Psoas muscle (tissue), 8 donors: ENCODE measurements around the gene VCL. TPM values are rescaled to one million over a fixed set of nuclear protein-coding genes. Genes with fewer than 3 reads are reported as not detected.
"Not testable (repeated sequence)": the region's sequence is repeated elsewhere in the genome, so short reads cannot be mapped to it uniquely, and the experiment has no call there.

Experiments used
- ATAC-seq, 4 donors: fragments of 200-7000 bp; cut with Tn5 transposase; one replicate each; pipeline ENCODE4 v1.9.1; 2020; ENCODE audit warnings: moderate library complexity in 3 of 4, mild to moderate bottlenecking in 2 of 4
- DNase-seq, 2 donors: peaks; one replicate each; pipeline ENCODE4 v3.0.0-alpha.2; 2020
- H3K27ac ChIP-seq: fragments of 200-600 bp; one replicate; pipeline ENCODE4 v1.8.0; 2022
- H3K27me3 ChIP-seq, 3 donors: fragments of 200-600 bp in 1 of 3; one replicate each; pipeline versions ENCODE4 v1.6.1 to v1.8.0; 2013 to 2022; ENCODE audit warnings: low read length in 2 of 3, mild to moderate bottlenecking in 2 of 3, moderate library complexity in 1 of 3; ENCODE audit not compliant: insufficient read depth in 3 of 3
- H3K36me3 ChIP-seq, 2 donors: fragments of 200-600 bp in 1 of 2; one replicate each; pipeline versions ENCODE4 v1.6.1 to v1.8.0; 2013 to 2022; ENCODE audit warnings: low read depth in 1 of 2, mild to moderate bottlenecking in 1 of 2, moderate library complexity in 1 of 2; ENCODE audit not compliant: insufficient read depth in 1 of 2
- H3K4me1 ChIP-seq: fragments of 200-600 bp; one replicate; pipeline ENCODE4 v1.8.0; 2022
- H3K4me3 ChIP-seq: fragments of 200-600 bp; one replicate; pipeline ENCODE4 v1.8.0; 2022; ENCODE audit warnings: mild to moderate bottlenecking
- H3K9me3 ChIP-seq: fragments of 200-600 bp; one replicate; pipeline ENCODE4 v1.8.0; 2022
- WGBS, 3 donors: extraction: QIAGEN DNeasy Blood & Tissue Kit; methylation state at CpG; one replicate each; pipeline versions ENCODE4 v1.1.6 to v1.1.7; 2013; 5-methylcytosine and 5-hydroxymethylcytosine counted together
- intact Hi-C, 2 donors: fragments of 100-400 bp; cut with DNase I; formaldehyde crosslinking; loops; one replicate each; pipeline versions ENCODE4 v1.11.0 to v1.14.2; 2022
- polyA plus RNA-seq, 3 donors: library from polyadenylated mRNA; stranded (reverse); fragments of 200-250 nt; gene quantifications; one replicate each; pipeline ENCODE4 v1.2.3, GENCODE V29; 2013
- total RNA-seq, 4 donors: library from RNA; stranded (reverse); fragmentation: NEBNext Ultra II Directional in 2 of 4; extraction: Animal tissue kit (Norgen Biotek cat#: 25700) in 2 of 4; gene quantifications; one replicate each; pipeline versions ENCODE4 v1.2.1 to v1.2.4, GENCODE V29; 2021 to 2023
- TF ChIP-seq, protein P1 (sequence below): fragments of 200-600 bp; IDR thresholded peaks from one replicate; pipeline ENCODE4 v1.8.0; 2022; ENCODE audit warnings: antibody characterized with exemption
- donor health status: healthy with polysubstance abuse.
- donor health status: DM: no; HTN: no; CAD: no; lungs with moderate emphysema.
- donor health status: Bipolar disorder and iron deficiency.
- donor health status: healthy.
- donor health status: DM: yes; HTN: yes; CAD: no.
- donor health status: DM: no; HTN: no; CAD: no.
- donor health status: DM: no; HTN: no; CAD: no.
- donor health status: DM: yes; HTN: yes; CAD: no.

The VCL gene
- total and polyA plus RNA-seq, 7 donors, result 54.5 to 426 (median 93.2) TPM

- peaks cover 65% of the 10 kb centered on the region for H3K4me1 ChIP-seq
- DNase-seq, result no peak
- TF ChIP-seq, protein P1, sequence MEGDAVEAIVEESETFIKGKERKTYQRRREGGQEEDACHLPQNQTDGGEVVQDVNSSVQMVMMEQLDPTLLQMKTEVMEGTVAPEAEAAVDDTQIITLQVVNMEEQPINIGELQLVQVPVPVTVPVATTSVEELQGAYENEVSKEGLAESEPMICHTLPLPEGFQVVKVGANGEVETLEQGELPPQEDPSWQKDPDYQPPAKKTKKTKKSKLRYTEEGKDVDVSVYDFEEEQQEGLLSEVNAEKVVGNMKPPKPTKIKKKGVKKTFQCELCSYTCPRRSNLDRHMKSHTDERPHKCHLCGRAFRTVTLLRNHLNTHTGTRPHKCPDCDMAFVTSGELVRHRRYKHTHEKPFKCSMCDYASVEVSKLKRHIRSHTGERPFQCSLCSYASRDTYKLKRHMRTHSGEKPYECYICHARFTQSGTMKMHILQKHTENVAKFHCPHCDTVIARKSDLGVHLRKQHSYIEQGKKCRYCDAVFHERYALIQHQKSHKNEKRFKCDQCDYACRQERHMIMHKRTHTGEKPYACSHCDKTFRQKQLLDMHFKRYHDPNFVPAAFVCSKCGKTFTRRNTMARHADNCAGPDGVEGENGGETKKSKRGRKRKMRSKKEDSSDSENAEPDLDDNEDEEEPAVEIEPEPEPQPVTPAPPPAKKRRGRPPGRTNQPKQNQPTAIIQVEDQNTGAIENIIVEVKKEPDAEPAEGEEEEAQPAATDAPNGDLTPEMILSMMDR, result no peak
- no peak overlapping the region for H3K4me3 ChIP-seq
- H3K27ac ChIP-seq, result peak overlapping the region; percentile 67
- H3K9me3 ChIP-seq, result no peaks in the 10 kb centered on the region
- no peaks in the 10 kb centered on the region for H3K27me3 ChIP-seq
- H3K36me3 ChIP-seq, result no peaks in the 10 kb centered on the region
- 19 to 40% (median 29%) methylated on average over 2 of the region's 2 CpGs for WGBS, 3 donors
- intact Hi-C loops, result loop anchor here in 1 of 2 donors (5.0 kb wide), 1 partner anchor 44 kb away; no protein-coding TSS in a partner anchor
- ATAC-seq, result peak; percentile 78 to 91 (median 87)
These were observed 58.3 kb downstream of the VCL start for GRCh38 chr10:74056050-74056818.

GRCh38 chr10:74058071-74058470, 60.2 kb downstream of the VCL start:
- 5 to 24% (median 8%) methylated on average over 4 of the region's 4 CpGs for WGBS, 3 donors

DNA sequence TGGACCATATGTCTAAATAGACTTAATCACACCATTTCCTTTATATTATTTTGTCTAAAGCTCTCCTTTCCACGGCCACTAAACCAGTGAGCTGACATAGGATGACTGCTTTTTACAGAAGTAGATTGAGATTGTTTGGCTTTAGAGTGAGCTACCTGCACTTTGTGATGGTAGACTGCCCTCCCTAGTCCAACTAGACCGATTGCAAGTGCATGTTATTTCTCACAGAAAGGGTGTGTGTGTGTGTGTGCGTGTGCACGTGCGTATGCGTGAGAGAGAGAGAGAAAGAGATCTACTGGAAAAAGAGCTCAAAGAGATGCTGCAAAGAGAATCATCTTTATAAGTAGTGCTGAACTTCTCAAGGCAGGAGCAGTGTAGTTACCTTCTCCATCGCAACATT, 60.7 kb downstream of the VCL start:
- Histone ChIP-seq H3K27me3 (no peaks in the 10 kb centered on the region), H3K27ac (peak overlapping the region; percentile 67)
- TF ChIP-seq, protein P1, result peak; percentile 21

More at GRCh38 chr10:74058071-74058470, 60.2 kb downstream of the VCL start:
- H3K27me3 ChIP-seq, result no peaks in the 10 kb centered on the region
- H3K4me3 ChIP-seq, result no peak overlapping the region
- TF ChIP-seq, protein P1, result no peak
- H3K9me3 ChIP-seq, result peaks cover 3% of the 10 kb centered on the region
- H3K4me1 ChIP-seq, result peaks cover 57% of the 10 kb centered on the region
- DNase-seq, result no peak
- peak overlapping the region; percentile 67 for H3K27ac ChIP-seq
- peaks cover 0 to 3% of the 10 kb centered on the region in 2 donors for H3K36me3 ChIP-seq
- peak in 3 of 4 donors; percentile 20 to 57 (median 39) for ATAC-seq
- intact Hi-C loops, result loop anchor here in 1 of 2 donors (5.0 kb wide), 1 partner anchor 46 kb away; no protein-coding TSS in a partner anchor

DNA sequence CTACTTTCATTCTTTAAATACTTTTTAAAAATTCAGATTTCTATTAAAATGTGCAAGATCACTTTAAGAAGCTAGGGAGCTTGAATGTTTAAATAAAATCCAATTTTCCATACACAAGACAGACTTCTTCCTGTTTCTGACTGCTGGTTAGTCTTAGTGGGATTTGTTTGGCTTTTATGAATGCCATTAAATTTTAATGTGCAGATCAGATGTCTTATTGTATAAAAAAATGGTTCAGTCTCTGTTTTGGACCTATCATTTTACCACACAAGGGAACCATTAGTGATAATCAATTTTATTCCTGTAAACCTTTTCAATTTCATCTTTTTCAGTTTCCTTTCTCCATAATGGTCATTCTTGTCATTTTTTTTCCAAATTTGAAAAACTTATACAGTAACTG, 63.2 kb downstream of the VCL start:
- H3K27me3 ChIP-seq, result no peaks in the 10 kb centered on the region
- H3K4me1 ChIP-seq, result peaks cover 37% of the 10 kb centered on the region
- peaks cover 7% of the 10 kb centered on the region for H3K9me3 ChIP-seq
- intact Hi-C loops, result no loop called here
- ATAC-seq, result no peak
- H3K36me3 ChIP-seq, result peaks cover 5 to 22% of the 10 kb centered on the region in 2 donors
- no peak overlapping the region for H3K4me3 ChIP-seq
- no peak overlapping the region for H3K27ac ChIP-seq
- TF ChIP-seq, protein P1, result no peak
- DNase-seq, result no peak

More for the DNA sequence above, 60.7 kb downstream of the VCL start:
- 48 to 56% (median 52%) methylated on average over 7 of the region's 7 CpGs for WGBS, 3 donors
- H3K36me3 ChIP-seq, result peaks cover 2 to 4% of the 10 kb centered on the region in 2 donors
- ATAC-seq (peak; percentile 13 to 65 (median 42)), DNase-seq (no peak)
- H3K9me3 ChIP-seq, result peaks cover 7% of the 10 kb centered on the region
- H3K4me3 ChIP-seq, result no peak overlapping the region
- peaks cover 56% of the 10 kb centered on the region for H3K4me1 ChIP-seq
- intact Hi-C loops, result loop anchor here in 1 of 2 donors (5.0 kb wide), 1 partner anchor 46 kb away; no protein-coding TSS in a partner anchor

DNA sequence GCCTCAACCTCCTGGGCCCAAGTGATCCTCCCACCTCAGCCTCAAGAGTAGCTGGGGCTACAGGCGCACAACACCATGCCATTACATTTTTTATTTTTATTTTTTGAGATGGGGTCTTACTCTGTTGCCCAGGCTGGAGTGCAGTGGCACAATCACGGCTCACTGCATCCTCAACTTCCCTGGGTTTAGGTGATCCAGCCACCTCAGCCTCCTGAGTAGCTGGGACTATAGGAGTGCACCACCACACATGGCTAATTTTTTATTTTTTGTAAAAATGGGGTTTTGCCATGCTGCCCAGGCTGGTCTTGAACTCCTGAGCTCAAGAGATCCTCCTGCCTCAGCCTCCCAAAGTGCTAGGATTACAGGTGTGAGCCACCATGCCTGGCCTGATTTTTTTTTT, 64.1 kb downstream of the VCL start:
- Histone ChIP-seq H3K36me3 (peaks cover 5 to 22% of the 10 kb centered on the region in 2 donors), H3K4me1 (peaks cover 28% of the 10 kb centered on the region)
- DNase-seq, ATAC-seq, H3K4me3 ChIP-seq, H3K9me3 ChIP-seq, H3K27me3 ChIP-seq, intact Hi-C loops, H3K27ac ChIP-seq: not testable (repeated sequence)
- 96 to 100% (median 97%) methylated on average over 2 of the region's 2 CpGs for WGBS, 3 donors
